MM.1S (cell line): ENCODE results near the gene DPP10.

Experiments
- DNase-seq: peaks from one replicate; pipeline ENCODE4 v3.0.0-alpha.2; 2015
- H2AFZ ChIP-seq: fragments of 300-600 bp; sonication (generic); 2 replicates; pipeline ENCODE4 v1.6.0; 2016; ENCODE audit warnings: antibody characterized with exemption, low read length
- H3F3A ChIP-seq: fragments of 300-600 bp; sonication (generic); 2 replicates; pipeline ENCODE4 v1.6.1; 2016; ENCODE audit warnings: mild to moderate bottlenecking, antibody characterized with exemption, low read length, moderate library complexity, mixed read lengths; ENCODE audit not compliant: insufficient read depth
- H3K27ac ChIP-seq: fragments of 300-600 bp; sonication (generic); 2 replicates; pipeline ENCODE4 v1.5.1; 2016; ENCODE audit warnings: mild to moderate bottlenecking, low read length
- H3K27me3 ChIP-seq: fragments of 300-600 bp; sonication (generic); replicated peaks from 2 replicates; pipeline ENCODE4 v1.6.0; 2016; ENCODE audit warnings: low read length; ENCODE audit not compliant: insufficient read depth
- H3K36me3 ChIP-seq: fragments of 300-600 bp; sonication (generic); replicated peaks from 2 replicates; pipeline ENCODE4 v1.6.1; 2016; ENCODE audit warnings: mild to moderate bottlenecking, low read length, mixed read lengths; ENCODE audit not compliant: insufficient read depth
- H3K4me1 ChIP-seq: fragments of 300-600 bp; sonication (generic); 2 replicates; pipeline ENCODE4 v1.6.1; 2016; ENCODE audit warnings: low read length, mixed read lengths
- H3K4me2 ChIP-seq: fragments of 300-600 bp; sonication (generic); 2 replicates; pipeline ENCODE4 v1.6.0; 2016; ENCODE audit warnings: low read depth, low read length
- H3K4me3 ChIP-seq: fragments of 300-600 bp; sonication (generic); 2 replicates; pipeline ENCODE4 v1.5.1; 2016; ENCODE audit warnings: low read length, mixed read lengths
- H3K79me2 ChIP-seq: fragments of 300-600 bp; sonication (generic); 2 replicates; pipeline ENCODE4 v1.6.1; 2016; ENCODE audit warnings: mixed run types, low read length, mixed read lengths
- H3K9ac ChIP-seq: fragments of 300-600 bp; sonication (generic); 2 replicates; pipeline ENCODE4 v1.6.1; 2016; ENCODE audit warnings: low read length, mixed read lengths
- H3K9me2 ChIP-seq: fragments of 300-600 bp; sonication (generic); replicated peaks from 2 replicates; pipeline ENCODE4 v1.6.1; 2016; ENCODE audit warnings: mild to moderate bottlenecking, low read length, mixed read lengths; ENCODE audit not compliant: insufficient read depth
- H3K9me3 ChIP-seq: fragments of 300-600 bp; sonication (generic); replicated peaks from 2 replicates; pipeline ENCODE4 v1.6.1; 2016; ENCODE audit warnings: mild to moderate bottlenecking, low read length, mixed read lengths; ENCODE audit not compliant: insufficient read depth
- H4K20me1 ChIP-seq: fragments of 300-600 bp; sonication (generic); 2 replicates; pipeline ENCODE4 v1.6.1; 2016; ENCODE audit warnings: mild to moderate bottlenecking, low read length, moderate library complexity, mixed read lengths; ENCODE audit not compliant: insufficient read depth
- EZH2 ChIP-seq: fragments of 300-600 bp; sonication (generic); optimal IDR thresholded peaks from 2 replicates; pipeline ENCODE3; 2017; ENCODE audit warnings: low read depth, mild to moderate bottlenecking, antibody characterized with exemption, low read length, mixed read lengths
- EZH2phosphoT487 ChIP-seq: fragments of 300-600 bp; sonication (generic); IDR thresholded peaks from 2 replicates; pipeline ENCODE4 v1.6.1; 2018; ENCODE audit warnings: antibody characterized with exemption, low read length
- TF ChIP-seq, protein P1 (sequence below): fragments of 300-600 bp; sonication (generic); IDR thresholded peaks from 2 replicates; pipeline ENCODE4 v1.5.1; 2016; ENCODE audit warnings: antibody characterized with exemption, low read length, mixed read lengths

The DPP10 gene

GRCh38 chr2:115160531-115161080 is 718.2 kb downstream of the DPP10 start:
- Histone ChIP-seq H3K27me3 (no peaks in the 10 kb centered on the region), H3K27ac (no peak overlapping the region), H3K79me2 (no peaks in the 10 kb centered on the region), H3K9ac (peak overlapping the region; percentile 38; the same call in 1 of the 2 replicates), H3K9me3 (no peaks in the 10 kb centered on the region), H4K20me1 (no peaks in the 10 kb centered on the region), H3K4me1 (no peaks in the 10 kb centered on the region), H3K9me2 (no peaks in the 10 kb centered on the region), H3K4me3 (peak overlapping the region; percentile 58), H2AFZ (peak overlapping the region; percentile 80), H3K36me3 (no peaks in the 10 kb centered on the region), H3K4me2 (peak overlapping the region; percentile 66; the same call in 1 of the 2 replicates), H3F3A (no peaks in the 10 kb centered on the region)
- DNase-seq, result no peak
- TF ChIP-seq, protein P1, sequence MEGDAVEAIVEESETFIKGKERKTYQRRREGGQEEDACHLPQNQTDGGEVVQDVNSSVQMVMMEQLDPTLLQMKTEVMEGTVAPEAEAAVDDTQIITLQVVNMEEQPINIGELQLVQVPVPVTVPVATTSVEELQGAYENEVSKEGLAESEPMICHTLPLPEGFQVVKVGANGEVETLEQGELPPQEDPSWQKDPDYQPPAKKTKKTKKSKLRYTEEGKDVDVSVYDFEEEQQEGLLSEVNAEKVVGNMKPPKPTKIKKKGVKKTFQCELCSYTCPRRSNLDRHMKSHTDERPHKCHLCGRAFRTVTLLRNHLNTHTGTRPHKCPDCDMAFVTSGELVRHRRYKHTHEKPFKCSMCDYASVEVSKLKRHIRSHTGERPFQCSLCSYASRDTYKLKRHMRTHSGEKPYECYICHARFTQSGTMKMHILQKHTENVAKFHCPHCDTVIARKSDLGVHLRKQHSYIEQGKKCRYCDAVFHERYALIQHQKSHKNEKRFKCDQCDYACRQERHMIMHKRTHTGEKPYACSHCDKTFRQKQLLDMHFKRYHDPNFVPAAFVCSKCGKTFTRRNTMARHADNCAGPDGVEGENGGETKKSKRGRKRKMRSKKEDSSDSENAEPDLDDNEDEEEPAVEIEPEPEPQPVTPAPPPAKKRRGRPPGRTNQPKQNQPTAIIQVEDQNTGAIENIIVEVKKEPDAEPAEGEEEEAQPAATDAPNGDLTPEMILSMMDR, result no peak
- TF ChIP-seq EZH2phosphoT487 (no peak), EZH2 (no peak)

DNA sequence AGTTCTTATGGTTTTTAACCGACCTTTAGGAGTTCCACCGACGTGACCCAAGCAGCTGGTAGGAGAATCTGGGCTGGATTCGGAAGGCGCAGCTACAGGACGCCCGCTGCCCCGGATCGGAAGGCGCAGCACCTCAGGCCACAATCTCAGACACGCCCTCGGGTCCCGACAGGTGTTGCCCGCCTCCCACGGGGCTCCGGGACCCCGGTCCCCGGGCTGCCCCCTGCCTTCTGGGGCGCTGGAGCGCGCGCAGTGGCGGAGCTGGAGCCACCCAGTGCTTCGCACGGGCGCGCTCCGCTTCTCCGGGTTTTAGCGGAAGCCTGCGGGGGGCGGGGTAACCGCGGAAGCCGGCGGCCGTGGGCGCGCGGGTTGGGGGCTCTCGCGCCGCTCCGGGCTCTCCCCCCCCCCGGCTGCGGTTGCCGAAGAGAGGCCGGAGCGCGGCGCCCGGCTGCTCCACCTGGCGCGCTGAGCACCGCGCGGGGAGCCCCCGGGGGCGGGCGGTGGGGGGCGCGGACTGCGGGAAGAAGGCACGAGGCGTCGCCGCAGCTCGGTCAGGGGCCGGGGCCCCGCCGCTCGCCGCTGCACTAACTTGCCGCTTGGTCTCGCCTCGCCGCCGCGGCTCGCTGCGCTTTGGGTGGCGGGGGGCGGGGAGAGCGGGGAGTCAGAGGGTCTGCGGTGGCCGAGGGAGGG is 718.8 kb downstream of the DPP10 start:
- Histone ChIP-seq H3F3A (no peaks in the 10 kb centered on the region), H2AFZ (peak overlapping the region; percentile 80), H3K4me2 (peak overlapping the region; percentile 66; the same call in 1 of the 2 replicates), H3K9me3 (no peaks in the 10 kb centered on the region), H3K9ac (peak overlapping the region; percentile 38; the same call in 1 of the 2 replicates), H3K79me2 (no peaks in the 10 kb centered on the region), H3K27me3 (no peaks in the 10 kb centered on the region), H3K4me3 (peak overlapping the region; percentile 58), H4K20me1 (no peaks in the 10 kb centered on the region), H3K9me2 (no peaks in the 10 kb centered on the region), H3K4me1 (no peaks in the 10 kb centered on the region), H3K27ac (no peak overlapping the region; the same call in 1 of the 2 replicates), H3K36me3 (no peaks in the 10 kb centered on the region)
- peak; percentile 65 for DNase-seq
- TF ChIP-seq, protein P1, result no peak
- TF ChIP-seq EZH2phosphoT487 (no peak), EZH2 (no peak)

GRCh38 chr2:115161771-115162493 is 719.5 kb downstream of the DPP10 start:
- TF ChIP-seq EZH2phosphoT487 (no peak), EZH2 (no peak)
- TF ChIP-seq, protein P1, result no peak
- H3K4me2 ChIP-seq, result no peak overlapping the region
- H3K9me3 ChIP-seq, result no peaks in the 10 kb centered on the region
- H3K27me3 ChIP-seq, result no peaks in the 10 kb centered on the region
- H3K27ac ChIP-seq, result no peak overlapping the region
- no peaks in the 10 kb centered on the region for H3K79me2 ChIP-seq
- H2AFZ ChIP-seq, result no peak overlapping the region
- no peak overlapping the region for H3K9ac ChIP-seq
- no peak overlapping the region for H3K4me3 ChIP-seq
- no peak for DNase-seq
- no peaks in the 10 kb centered on the region for H3F3A ChIP-seq
- H3K36me3 ChIP-seq, result no peaks in the 10 kb centered on the region
- no peaks in the 10 kb centered on the region for H3K4me1 ChIP-seq
- no peaks in the 10 kb centered on the region for H4K20me1 ChIP-seq
- H3K9me2 ChIP-seq, result no peaks in the 10 kb centered on the region
